Neural cell (in vitro differentiated cells): ENCODE results near the gene GNG12.

Experiments used
- EP300 ChIP-seq: fragments of 450-650 bp; conservative IDR thresholded peaks from 2 replicates; pipeline ENCODE4 v1.6.1; 2014; ENCODE audit warnings: antibody characterized with exemption, mild to moderate bottlenecking, moderate library complexity; ENCODE audit not compliant: poor library complexity, severe bottlenecking
- EZH2 ChIP-seq: fragments of 200-600, 300-800 bp; shearing (Covaris generic), sonication (generic); IDR thresholded peaks from 2 replicates; pipeline ENCODE4 v1.6.1; 2014; ENCODE audit warnings: antibody characterized with exemption, low read length, borderline replicate concordance, mild to moderate bottlenecking; ENCODE audit not compliant: insufficient read depth, poor library complexity, severe bottlenecking
- POLR2AphosphoS5 ChIP-seq: IDR thresholded peaks from 2 replicates; pipeline ENCODE4 v1.6.1; 2012
- RAD21 ChIP-seq: fragments of 450-650 bp; conservative IDR thresholded peaks from 2 replicates; pipeline ENCODE4 v1.6.1; 2014; ENCODE audit warnings: antibody characterized with exemption, mild to moderate bottlenecking, moderate library complexity
- TF ChIP-seq, protein P1 (sequence below): fragments of 450-650 bp; IDR thresholded peaks from 2 replicates; pipeline ENCODE4 v1.5.1; 2014; ENCODE audit warnings: antibody characterized with exemption, mild to moderate bottlenecking, moderate library complexity; ENCODE audit not compliant: poor library complexity, severe bottlenecking
- TF ChIP-seq, protein P2 (sequence below): IDR thresholded peaks from 2 replicates; pipeline ENCODE4 v1.6.1; 2012; ENCODE audit warnings: borderline replicate concordance

DNA sequence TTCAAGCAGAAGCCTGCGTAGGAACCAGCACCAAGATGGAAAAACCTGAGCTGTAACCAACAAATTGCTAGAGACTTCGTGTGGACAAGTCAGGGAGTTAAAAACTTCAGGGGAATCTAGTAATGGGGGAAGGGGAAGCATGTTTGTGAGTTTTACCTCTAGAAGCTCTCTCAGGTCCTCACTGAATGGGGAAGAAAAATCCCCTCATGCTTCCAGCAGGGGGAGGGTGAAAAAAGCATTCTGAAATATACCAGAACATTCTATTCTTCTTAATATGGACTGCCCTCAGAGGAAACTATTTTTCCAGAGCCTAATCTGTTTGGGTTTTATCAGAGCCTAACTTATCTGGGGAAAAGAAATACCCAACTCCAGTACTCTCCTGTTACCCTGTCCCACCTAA lies 28.6 kb downstream of the GNG12 start:
- TF ChIP-seq, protein P1, sequence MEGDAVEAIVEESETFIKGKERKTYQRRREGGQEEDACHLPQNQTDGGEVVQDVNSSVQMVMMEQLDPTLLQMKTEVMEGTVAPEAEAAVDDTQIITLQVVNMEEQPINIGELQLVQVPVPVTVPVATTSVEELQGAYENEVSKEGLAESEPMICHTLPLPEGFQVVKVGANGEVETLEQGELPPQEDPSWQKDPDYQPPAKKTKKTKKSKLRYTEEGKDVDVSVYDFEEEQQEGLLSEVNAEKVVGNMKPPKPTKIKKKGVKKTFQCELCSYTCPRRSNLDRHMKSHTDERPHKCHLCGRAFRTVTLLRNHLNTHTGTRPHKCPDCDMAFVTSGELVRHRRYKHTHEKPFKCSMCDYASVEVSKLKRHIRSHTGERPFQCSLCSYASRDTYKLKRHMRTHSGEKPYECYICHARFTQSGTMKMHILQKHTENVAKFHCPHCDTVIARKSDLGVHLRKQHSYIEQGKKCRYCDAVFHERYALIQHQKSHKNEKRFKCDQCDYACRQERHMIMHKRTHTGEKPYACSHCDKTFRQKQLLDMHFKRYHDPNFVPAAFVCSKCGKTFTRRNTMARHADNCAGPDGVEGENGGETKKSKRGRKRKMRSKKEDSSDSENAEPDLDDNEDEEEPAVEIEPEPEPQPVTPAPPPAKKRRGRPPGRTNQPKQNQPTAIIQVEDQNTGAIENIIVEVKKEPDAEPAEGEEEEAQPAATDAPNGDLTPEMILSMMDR, result no peak
- TF ChIP-seq, protein P2, sequence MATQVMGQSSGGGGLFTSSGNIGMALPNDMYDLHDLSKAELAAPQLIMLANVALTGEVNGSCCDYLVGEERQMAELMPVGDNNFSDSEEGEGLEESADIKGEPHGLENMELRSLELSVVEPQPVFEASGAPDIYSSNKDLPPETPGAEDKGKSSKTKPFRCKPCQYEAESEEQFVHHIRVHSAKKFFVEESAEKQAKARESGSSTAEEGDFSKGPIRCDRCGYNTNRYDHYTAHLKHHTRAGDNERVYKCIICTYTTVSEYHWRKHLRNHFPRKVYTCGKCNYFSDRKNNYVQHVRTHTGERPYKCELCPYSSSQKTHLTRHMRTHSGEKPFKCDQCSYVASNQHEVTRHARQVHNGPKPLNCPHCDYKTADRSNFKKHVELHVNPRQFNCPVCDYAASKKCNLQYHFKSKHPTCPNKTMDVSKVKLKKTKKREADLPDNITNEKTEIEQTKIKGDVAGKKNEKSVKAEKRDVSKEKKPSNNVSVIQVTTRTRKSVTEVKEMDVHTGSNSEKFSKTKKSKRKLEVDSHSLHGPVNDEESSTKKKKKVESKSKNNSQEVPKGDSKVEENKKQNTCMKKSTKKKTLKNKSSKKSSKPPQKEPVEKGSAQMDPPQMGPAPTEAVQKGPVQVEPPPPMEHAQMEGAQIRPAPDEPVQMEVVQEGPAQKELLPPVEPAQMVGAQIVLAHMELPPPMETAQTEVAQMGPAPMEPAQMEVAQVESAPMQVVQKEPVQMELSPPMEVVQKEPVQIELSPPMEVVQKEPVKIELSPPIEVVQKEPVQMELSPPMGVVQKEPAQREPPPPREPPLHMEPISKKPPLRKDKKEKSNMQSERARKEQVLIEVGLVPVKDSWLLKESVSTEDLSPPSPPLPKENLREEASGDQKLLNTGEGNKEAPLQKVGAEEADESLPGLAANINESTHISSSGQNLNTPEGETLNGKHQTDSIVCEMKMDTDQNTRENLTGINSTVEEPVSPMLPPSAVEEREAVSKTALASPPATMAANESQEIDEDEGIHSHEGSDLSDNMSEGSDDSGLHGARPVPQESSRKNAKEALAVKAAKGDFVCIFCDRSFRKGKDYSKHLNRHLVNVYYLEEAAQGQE, result no peak
- TF ChIP-seq EZH2 (no peak), RAD21 (no peak), EP300 (no peak), POLR2AphosphoS5 (no peak)
